Activated naive CD8-positive, alpha-beta T cell treated with anti-CD3 and anti-CD28 coated beads, Interleukin-2, amount 50 U/mL, for 24 hours (primary cell): ENCODE data around the gene TBX18.

Experiments
- ATAC-seq: fragments of 150-1000 bp; cut with Tn5 transposase; one replicate; pipeline ENCODE4 v1.10.0; 2021
- DNase-seq: peaks from one replicate; pipeline ENCODE4 v3.0.0; 2021
- H3K27ac Mint-ChIP-seq: one replicate; pipeline ENCODE4 v1.8.0; 2021; ENCODE audit warnings: mild to moderate bottlenecking, mixed read lengths
- H3K27me3 Mint-ChIP-seq: one replicate; pipeline ENCODE4 v1.8.0; 2021; ENCODE audit warnings: mixed read lengths
- H3K36me3 Mint-ChIP-seq: one replicate; pipeline ENCODE4 v1.8.0; 2021; ENCODE audit warnings: low read depth, mixed read lengths
- H3K4me1 Mint-ChIP-seq: one replicate; pipeline ENCODE4 v1.8.0; 2021; ENCODE audit warnings: mixed read lengths
- H3K4me3 Mint-ChIP-seq: one replicate; pipeline ENCODE4 v1.8.0; 2021; ENCODE audit warnings: mild to moderate bottlenecking, moderate library complexity, mixed read lengths
- H3K9me3 Mint-ChIP-seq: one replicate; pipeline ENCODE4 v1.8.0; 2021; ENCODE audit warnings: mixed read lengths

TBX18 gene

GRCh38 chr6:84779380-84779779 lies 15.0 kb upstream of the TBX18 start:
- H3K9me3 Mint-ChIP-seq = peaks cover 4% of the 10 kb centered on the region
- no peaks in the 10 kb centered on the region for H3K36me3 Mint-ChIP-seq
- DNase-seq = no peak
- H3K4me3 Mint-ChIP-seq = no peak overlapping the region
- ATAC-seq = no peak
- no peaks in the 10 kb centered on the region for H3K4me1 Mint-ChIP-seq
- H3K27me3 Mint-ChIP-seq = peaks cover 27% of the 10 kb centered on the region
- H3K27ac Mint-ChIP-seq = no peak overlapping the region

GRCh38 chr6:84777888-84778287 lies 13.5 kb upstream of the TBX18 start:
- Mint-ChIP-seq H3K27ac (no peak overlapping the region), H3K27me3 (peaks cover 37% of the 10 kb centered on the region)

GRCh38 chr6:84776392-84776791 lies 12.0 kb upstream of the TBX18 start:
- Mint-ChIP-seq H3K4me3 (no peak overlapping the region), H3K27me3 (peaks cover 48% of the 10 kb centered on the region), H3K27ac (no peak overlapping the region), H3K4me1 (peaks cover 1% of the 10 kb centered on the region), H3K9me3 (no peaks in the 10 kb centered on the region), H3K36me3 (peaks cover 1% of the 10 kb centered on the region)
- ATAC-seq (no peak), DNase-seq (no peak)

More at GRCh38 chr6:84777888-84778287, 13.5 kb upstream of the TBX18 start:
- Mint-ChIP-seq H3K4me1 (peaks cover 1% of the 10 kb centered on the region), H3K36me3 (no peaks in the 10 kb centered on the region), H3K9me3 (peaks cover 2% of the 10 kb centered on the region), H3K4me3 (no peak overlapping the region)
- ATAC-seq = no peak
- DNase-seq = no peak

- Mint-ChIP-seq H3K27me3 (peaks cover 54% of the 10 kb centered on the region), H3K27ac (no peak overlapping the region), H3K4me3 (no peak overlapping the region), H3K9me3 (no peaks in the 10 kb centered on the region), H3K4me1 (peaks cover 1% of the 10 kb centered on the region), H3K36me3 (peaks cover 1% of the 10 kb centered on the region)
- no peak for DNase-seq
- ATAC-seq = no peak
Observed at GRCh38 chr6:84775751-84776150, 11.4 kb upstream of the TBX18 start.

GRCh38 chr6:84774985-84775284 lies 10.5 kb upstream of the TBX18 start:
- H3K27ac Mint-ChIP-seq = no peak overlapping the region
- no peak overlapping the region for H3K4me3 Mint-ChIP-seq
- no peaks in the 10 kb centered on the region for H3K9me3 Mint-ChIP-seq
- H3K4me1 Mint-ChIP-seq = peaks cover 1% of the 10 kb centered on the region
- H3K27me3 Mint-ChIP-seq = peaks cover 59% of the 10 kb centered on the region
- no peak for DNase-seq
- ATAC-seq = no peak
- peaks cover 1% of the 10 kb centered on the region for H3K36me3 Mint-ChIP-seq

- ATAC-seq = peak; percentile 70
Observed at GRCh38 chr6:84774157-84774984, 10.0 kb upstream of the TBX18 start.

GRCh38 chr6:84773431-84774156 lies 9.2 kb upstream of the TBX18 start:
- no peak for DNase-seq
- no peak for ATAC-seq
- peaks cover 69% of the 10 kb centered on the region for H3K27me3 Mint-ChIP-seq
- no peaks in the 10 kb centered on the region for H3K9me3 Mint-ChIP-seq
- no peak overlapping the region for H3K4me3 Mint-ChIP-seq
- no peak overlapping the region for H3K27ac Mint-ChIP-seq
- H3K4me1 Mint-ChIP-seq = peaks cover 1% of the 10 kb centered on the region
- H3K36me3 Mint-ChIP-seq = peaks cover 4% of the 10 kb centered on the region

More at GRCh38 chr6:84774157-84774984, 10.0 kb upstream of the TBX18 start:
- no peak overlapping the region for H3K27ac Mint-ChIP-seq
- H3K4me3 Mint-ChIP-seq = no peak overlapping the region
- DNase-seq = peak; percentile 34
- H3K4me1 Mint-ChIP-seq = peaks cover 1% of the 10 kb centered on the region
- H3K36me3 Mint-ChIP-seq = peaks cover 2% of the 10 kb centered on the region
- H3K27me3 Mint-ChIP-seq = peaks cover 63% of the 10 kb centered on the region
- no peaks in the 10 kb centered on the region for H3K9me3 Mint-ChIP-seq

- peaks cover 4% of the 10 kb centered on the region for H3K36me3 Mint-ChIP-seq
- peaks cover 74% of the 10 kb centered on the region for H3K27me3 Mint-ChIP-seq
- no peak overlapping the region for H3K4me3 Mint-ChIP-seq
- H3K4me1 Mint-ChIP-seq = peaks cover 1% of the 10 kb centered on the region
- DNase-seq (no peak), ATAC-seq (no peak)
- no peak overlapping the region for H3K27ac Mint-ChIP-seq
- H3K9me3 Mint-ChIP-seq = no peaks in the 10 kb centered on the region
Observed at GRCh38 chr6:84773133-84773430, 8.7 kb upstream of the TBX18 start.

- Mint-ChIP-seq H3K9me3 (no peaks in the 10 kb centered on the region), H3K36me3 (peaks cover 4% of the 10 kb centered on the region), H3K4me1 (peaks cover 1% of the 10 kb centered on the region), H3K27me3 (peaks cover 77% of the 10 kb centered on the region), H3K4me3 (no peak overlapping the region), H3K27ac (no peak overlapping the region)
- ATAC-seq = no peak
- DNase-seq = no peak
Observed at GRCh38 chr6:84772428-84773132, 8.2 kb upstream of the TBX18 start.

GRCh38 chr6:84771756-84772356 lies 7.5 kb upstream of the TBX18 start:
- H3K4me1 Mint-ChIP-seq = peaks cover 1% of the 10 kb centered on the region
- H3K9me3 Mint-ChIP-seq = no peaks in the 10 kb centered on the region
- ATAC-seq (no peak), DNase-seq (no peak)
- no peak overlapping the region for H3K4me3 Mint-ChIP-seq
- peaks cover 6% of the 10 kb centered on the region for H3K36me3 Mint-ChIP-seq
- no peak overlapping the region for H3K27ac Mint-ChIP-seq
- peaks cover 77% of the 10 kb centered on the region for H3K27me3 Mint-ChIP-seq

GRCh38 chr6:84771125-84771755 lies 6.8 kb upstream of the TBX18 start:
- Mint-ChIP-seq H3K36me3 (peaks cover 6% of the 10 kb centered on the region), H3K9me3 (no peaks in the 10 kb centered on the region), H3K4me3 (no peak overlapping the region), H3K4me1 (peaks cover 1% of the 10 kb centered on the region), H3K27ac (no peak overlapping the region), H3K27me3 (peaks cover 74% of the 10 kb centered on the region)
- DNase-seq = no peak
- ATAC-seq = no peak

GRCh38 chr6:84770521-84770920 lies 6.1 kb upstream of the TBX18 start:
- ATAC-seq = no peak
- DNase-seq = no peak
- Mint-ChIP-seq H3K4me1 (peaks cover 1% of the 10 kb centered on the region), H3K4me3 (no peak overlapping the region), H3K9me3 (no peaks in the 10 kb centered on the region), H3K36me3 (peaks cover 8% of the 10 kb centered on the region), H3K27ac (no peak overlapping the region), H3K27me3 (peaks cover 73% of the 10 kb centered on the region)

GRCh38 chr6:84769306-84769705 lies 4.9 kb upstream of the TBX18 start:
- H3K4me3 Mint-ChIP-seq = no peak overlapping the region
- H3K9me3 Mint-ChIP-seq = peaks cover 4% of the 10 kb centered on the region
- ATAC-seq = no peak
- DNase-seq = no peak
- peaks cover 9% of the 10 kb centered on the region for H3K36me3 Mint-ChIP-seq
- H3K4me1 Mint-ChIP-seq = peaks cover 6% of the 10 kb centered on the region
- H3K27ac Mint-ChIP-seq = no peak overlapping the region
- H3K27me3 Mint-ChIP-seq = peaks cover 77% of the 10 kb centered on the region

GRCh38 chr6:84768442-84769174 lies 4.2 kb upstream of the TBX18 start:
- H3K27ac Mint-ChIP-seq = no peak overlapping the region
- ATAC-seq = no peak

More at GRCh38 chr6:84768442-84769174, 4.2 kb upstream of the TBX18 start:
- Mint-ChIP-seq H3K27me3 (peaks cover 77% of the 10 kb centered on the region), H3K4me1 (peaks cover 7% of the 10 kb centered on the region), H3K4me3 (no peak overlapping the region), H3K9me3 (peaks cover 4% of the 10 kb centered on the region), H3K36me3 (peaks cover 11% of the 10 kb centered on the region)
- DNase-seq = no peak
